GM12865 (cell line): ENCODE measurements around the gene SIL1.
"Not testable (repeated sequence)": the region's sequence is repeated elsewhere in the genome, so short reads cannot be mapped to it uniquely, and the experiment has no call there.

ENCODE experiments used
- DNase-seq: peaks from one replicate; pipeline ENCODE4 v3.0.0; 2010; ENCODE audit warnings: low read depth
- H3K4me3 ChIP-seq: 2 replicates; pipeline ENCODE4 v1.5.1; 2011; ENCODE audit warnings: mild to moderate bottlenecking, low read depth, low read length, control low read depth
- TF ChIP-seq, protein P1 (sequence below): IDR thresholded peaks from 2 replicates; pipeline ENCODE4 v1.5.1; 2011; ENCODE audit warnings: low read length, control low read depth, low read depth, inconsistent platforms; ENCODE audit not compliant: insufficient read depth; ENCODE audit errors: missing control alignments

SIL1 gene

DNA sequence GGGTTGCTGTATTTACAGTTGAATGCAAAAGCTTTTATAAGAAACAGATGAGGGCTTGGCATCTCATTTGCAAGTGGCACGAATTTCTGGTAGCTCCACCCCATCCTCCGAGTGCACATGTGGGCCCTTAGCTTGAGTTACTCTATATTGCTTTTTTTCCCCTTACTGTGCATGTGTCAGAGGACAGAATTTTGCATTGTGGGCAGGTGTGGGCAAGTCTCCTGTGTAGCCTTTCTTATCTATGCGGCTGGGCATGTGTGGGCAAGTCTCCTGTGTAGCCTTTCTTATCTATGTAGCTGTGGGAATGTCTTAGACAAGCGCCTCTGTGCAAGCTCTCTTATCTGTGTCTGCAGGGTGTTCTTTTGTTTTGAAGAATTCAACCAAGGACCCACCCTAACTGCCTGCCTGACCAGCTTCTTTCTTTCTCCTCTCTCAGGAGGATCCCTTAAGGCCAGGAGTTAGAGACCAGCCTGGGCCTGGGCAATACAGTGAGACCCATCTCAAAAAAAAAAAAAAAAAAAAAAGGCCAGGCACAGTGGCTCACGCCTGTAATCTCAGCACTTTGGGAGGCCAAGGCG is 34.1 kb upstream of the SIL1 start:
- DNase-seq: peak; percentile 49
- TF ChIP-seq, protein P1, sequence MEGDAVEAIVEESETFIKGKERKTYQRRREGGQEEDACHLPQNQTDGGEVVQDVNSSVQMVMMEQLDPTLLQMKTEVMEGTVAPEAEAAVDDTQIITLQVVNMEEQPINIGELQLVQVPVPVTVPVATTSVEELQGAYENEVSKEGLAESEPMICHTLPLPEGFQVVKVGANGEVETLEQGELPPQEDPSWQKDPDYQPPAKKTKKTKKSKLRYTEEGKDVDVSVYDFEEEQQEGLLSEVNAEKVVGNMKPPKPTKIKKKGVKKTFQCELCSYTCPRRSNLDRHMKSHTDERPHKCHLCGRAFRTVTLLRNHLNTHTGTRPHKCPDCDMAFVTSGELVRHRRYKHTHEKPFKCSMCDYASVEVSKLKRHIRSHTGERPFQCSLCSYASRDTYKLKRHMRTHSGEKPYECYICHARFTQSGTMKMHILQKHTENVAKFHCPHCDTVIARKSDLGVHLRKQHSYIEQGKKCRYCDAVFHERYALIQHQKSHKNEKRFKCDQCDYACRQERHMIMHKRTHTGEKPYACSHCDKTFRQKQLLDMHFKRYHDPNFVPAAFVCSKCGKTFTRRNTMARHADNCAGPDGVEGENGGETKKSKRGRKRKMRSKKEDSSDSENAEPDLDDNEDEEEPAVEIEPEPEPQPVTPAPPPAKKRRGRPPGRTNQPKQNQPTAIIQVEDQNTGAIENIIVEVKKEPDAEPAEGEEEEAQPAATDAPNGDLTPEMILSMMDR: no peak
- no peak overlapping the region for H3K4me3 ChIP-seq

DNA sequence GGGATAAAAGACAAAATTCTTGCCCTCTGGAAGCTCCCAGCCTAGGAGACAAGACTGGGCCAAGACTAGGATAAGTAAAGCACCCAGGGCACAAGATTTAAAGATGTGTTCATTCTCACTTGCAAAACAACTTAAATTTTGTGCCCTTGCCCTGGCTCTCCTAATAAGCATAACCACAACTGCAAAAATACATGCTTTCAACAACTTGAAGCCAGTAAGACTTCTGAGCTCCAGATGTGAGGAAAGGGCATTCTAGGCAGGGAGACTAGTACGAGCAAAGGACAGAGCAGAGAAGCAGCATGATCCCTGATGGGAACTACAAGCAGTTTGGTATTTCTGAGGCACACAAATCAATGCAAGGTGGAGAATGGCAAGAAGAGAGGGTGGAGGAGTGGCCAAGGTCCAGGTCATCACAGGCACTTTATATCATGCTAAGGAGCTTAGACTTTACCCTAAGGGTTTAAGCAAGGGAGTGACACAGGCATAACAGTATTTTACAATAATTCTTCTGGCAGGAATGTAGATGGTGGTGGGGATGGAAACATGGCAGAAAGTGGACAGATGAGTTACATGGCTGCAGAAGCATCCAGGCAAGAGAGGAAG is 30.1 kb upstream of the SIL1 start:
- H3K4me3 ChIP-seq: no peak overlapping the region
- TF ChIP-seq, protein P1: no peak
- DNase-seq: no peak

DNA sequence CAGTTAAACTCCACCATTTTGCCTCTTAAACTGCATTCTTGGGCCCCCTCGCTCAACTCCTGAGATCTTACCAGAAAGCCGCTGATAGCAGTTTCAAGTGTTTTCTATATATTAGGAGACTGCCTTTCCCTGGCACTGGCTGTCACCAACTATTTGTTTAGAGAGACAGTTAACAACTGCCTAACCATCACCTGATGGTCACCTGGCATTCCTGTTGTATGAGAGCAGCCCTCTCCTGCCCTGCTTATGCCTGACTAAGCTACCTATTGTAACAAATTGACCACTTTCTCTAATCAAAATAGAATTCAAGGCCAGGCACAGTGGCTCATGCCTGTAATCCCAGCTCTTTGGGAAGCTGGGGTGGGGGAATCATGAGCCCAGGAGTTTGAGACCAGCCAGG is 28.0 kb upstream of the SIL1 start:
- TF ChIP-seq, protein P1: no peak
- no peak for DNase-seq
- H3K4me3 ChIP-seq: no peak overlapping the region

DNA sequence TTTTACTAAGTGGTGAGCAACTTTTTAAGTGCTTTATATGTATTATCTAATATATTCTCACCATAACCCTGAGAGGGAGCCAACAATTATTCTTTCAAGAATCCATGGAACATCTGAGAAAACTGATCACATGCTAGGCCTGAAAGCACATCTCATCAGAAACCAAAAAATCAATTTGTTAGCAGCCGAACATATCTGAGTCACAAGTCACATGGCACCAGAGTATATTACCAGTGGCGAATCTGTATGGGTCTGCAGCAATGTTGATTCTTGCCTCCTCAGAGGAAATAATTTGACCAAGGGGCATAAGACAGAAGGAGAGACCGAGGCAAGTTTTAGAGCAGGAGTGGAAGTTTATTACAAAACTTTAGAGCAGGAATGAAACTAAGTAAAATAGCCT is 25.3 kb upstream of the SIL1 start:
- TF ChIP-seq, protein P1: no peak
- H3K4me3 ChIP-seq: no peak overlapping the region
- DNase-seq: no peak

DNA sequence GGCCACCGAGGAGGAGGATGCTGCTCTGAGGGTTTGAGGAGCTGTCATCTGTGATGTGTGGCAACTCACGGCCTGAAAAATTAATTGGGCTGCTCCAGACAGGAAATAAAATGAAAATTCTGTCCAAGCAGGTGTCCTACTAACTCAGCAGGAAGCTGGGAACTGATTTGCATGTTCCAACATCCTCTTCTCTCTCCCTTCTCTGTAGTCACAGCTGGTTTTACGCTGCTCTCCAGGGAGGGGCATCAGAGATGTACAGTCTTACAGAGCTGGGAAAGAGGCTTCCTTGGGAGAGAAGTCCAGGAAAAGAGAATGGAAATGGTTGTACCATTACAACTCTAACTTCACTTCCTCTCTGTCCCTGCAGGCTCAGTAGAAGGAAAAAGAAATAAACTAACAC is 24.2 kb upstream of the SIL1 start:
- TF ChIP-seq, protein P1: no peak
- H3K4me3 ChIP-seq: no peak overlapping the region
- DNase-seq: no peak

DNA sequence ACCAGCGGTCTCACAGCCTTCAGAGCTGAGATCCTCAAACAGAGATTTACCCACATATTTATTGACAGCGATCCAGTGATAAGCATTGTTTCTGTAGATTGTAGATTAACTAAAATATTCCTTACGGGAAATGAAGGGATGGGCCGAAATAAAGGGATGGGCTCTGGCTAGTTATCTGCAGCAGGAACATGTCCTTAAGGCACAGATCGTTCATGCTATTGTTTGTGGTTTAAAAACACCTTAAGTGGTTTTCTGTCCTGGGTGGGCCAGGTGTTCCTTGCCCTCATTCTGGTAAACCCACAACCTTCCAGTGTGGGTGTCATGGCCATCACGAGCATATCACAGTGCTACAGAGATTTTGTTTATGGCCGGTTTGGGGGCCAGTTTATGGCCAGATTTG is 19.9 kb upstream of the SIL1 start:
- not testable (repeated sequence) for H3K4me3 ChIP-seq, DNase-seq

DNA sequence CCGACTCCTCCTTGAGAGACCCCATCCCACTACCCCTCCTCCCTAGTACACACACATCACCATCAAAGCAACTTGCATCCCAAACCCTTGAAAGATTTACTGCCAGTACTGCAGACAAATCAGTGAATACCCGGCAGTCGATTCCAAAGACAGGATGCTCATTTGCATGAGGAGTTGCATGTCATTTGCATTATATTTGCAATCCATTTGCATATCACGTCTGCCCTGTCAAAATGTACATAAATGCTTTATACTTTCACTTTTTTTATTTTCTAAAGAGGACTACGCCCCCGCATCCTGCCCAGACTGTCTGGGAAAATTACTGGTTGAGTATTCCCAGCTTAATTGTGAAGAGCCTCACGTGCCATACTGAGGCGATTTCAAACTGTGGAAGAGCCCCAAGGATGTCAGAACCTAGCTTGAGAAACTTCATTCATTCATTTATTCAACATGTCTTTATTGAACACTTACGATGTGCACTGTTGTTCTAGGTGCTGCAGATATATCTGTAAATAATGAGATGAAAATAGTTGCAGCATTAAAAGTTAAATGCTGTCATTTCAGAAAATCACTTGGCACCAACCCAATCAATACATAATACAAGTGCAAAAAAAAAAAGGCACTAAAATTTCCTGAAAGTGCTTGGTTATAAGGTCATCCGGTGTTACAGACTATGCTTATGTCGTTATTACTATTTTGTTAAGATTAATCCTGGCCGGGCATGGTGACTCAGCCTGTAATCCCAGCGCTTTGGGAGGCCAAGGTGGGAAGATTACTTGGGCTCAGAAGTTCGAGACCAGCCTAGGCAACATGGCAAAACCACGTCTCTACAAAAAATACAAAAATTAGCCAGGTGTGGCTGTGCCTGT is 17.2 kb upstream of the SIL1 start:
- DNase-seq: no peak
- H3K4me3 ChIP-seq: no peak overlapping the region
- TF ChIP-seq, protein P1: no peak
